ENCODE measurements around the gene HPF1.

DNA sequence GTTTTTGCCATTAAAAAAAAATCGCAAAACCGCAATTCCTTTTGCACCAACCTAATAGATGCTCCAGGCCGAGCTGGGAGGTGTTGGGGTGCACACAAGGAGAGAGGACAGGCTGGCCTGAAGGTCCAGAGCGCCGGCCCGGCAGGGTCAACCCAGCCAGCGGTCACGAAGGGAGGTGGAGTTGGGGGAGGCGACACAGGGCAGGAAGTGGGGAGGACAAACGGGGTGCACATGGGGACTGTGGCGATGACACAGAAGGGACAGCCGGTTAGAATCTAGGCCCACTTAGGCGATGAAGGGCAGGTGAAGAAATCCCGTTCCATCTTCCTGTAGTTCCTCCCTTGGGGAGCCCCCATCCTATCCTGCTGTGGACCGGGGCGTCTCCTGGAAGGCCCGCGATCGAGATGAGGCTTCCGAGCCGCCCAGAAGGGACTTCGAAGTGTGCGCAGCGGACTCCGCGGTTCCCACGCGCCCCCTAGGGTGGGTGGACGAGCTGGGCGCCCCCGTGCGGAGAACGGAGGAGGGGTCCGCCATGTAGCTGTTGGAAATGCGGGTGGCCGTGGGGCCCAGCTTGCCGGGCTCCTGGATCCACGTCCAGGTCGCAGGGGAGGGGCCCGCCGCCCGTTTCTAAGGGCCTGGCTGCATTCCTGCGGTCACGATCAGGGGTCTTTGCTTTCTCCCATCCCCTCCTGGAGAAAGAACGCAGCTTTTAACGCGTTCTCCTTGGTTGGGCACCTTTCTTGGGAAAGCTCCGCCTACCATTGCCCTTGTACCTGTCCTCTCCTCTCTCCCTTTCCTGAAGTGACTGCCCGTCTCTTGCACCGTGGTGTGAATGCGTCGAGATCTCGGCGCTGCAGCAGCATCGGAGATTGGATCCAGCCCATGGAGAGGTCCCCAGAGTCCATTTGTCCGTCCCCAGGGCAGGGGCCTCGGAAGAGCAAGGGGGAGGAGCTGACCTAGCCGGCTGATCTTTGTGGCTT is 17.0 kb upstream of the HPF1 start:
- TF ChIP-seq, protein P1, sequence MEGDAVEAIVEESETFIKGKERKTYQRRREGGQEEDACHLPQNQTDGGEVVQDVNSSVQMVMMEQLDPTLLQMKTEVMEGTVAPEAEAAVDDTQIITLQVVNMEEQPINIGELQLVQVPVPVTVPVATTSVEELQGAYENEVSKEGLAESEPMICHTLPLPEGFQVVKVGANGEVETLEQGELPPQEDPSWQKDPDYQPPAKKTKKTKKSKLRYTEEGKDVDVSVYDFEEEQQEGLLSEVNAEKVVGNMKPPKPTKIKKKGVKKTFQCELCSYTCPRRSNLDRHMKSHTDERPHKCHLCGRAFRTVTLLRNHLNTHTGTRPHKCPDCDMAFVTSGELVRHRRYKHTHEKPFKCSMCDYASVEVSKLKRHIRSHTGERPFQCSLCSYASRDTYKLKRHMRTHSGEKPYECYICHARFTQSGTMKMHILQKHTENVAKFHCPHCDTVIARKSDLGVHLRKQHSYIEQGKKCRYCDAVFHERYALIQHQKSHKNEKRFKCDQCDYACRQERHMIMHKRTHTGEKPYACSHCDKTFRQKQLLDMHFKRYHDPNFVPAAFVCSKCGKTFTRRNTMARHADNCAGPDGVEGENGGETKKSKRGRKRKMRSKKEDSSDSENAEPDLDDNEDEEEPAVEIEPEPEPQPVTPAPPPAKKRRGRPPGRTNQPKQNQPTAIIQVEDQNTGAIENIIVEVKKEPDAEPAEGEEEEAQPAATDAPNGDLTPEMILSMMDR (IDR thresholded peaks at IDR 0.05; ENCODE audit: borderline replicate concordance, extremely low read depth, low read length, poor library complexity, severe bottlenecking): no peak
- TF ChIP-seq EZH2 (IDR thresholded peaks at IDR 0.05; ENCODE audit: borderline replicate concordance, low read depth, low read length, severe bottlenecking): no peak
